Mucosa of rectum (tissue), 2 donors: ENCODE measurements around the gene RBM26.

Source experiments
- H3K27ac ChIP-seq, 2 donors: one replicate each; pipeline ENCODE4 v1.7.0; 2013; ENCODE audit warnings: inconsistent platforms in 2 of 2, low read depth in 2 of 2, low read length in 2 of 2
- H3K27me3 ChIP-seq, 2 donors: one replicate each; pipeline ENCODE4 v1.7.0; 2013; ENCODE audit warnings: low read length in 2 of 2; ENCODE audit not compliant: control insufficient read depth in 2 of 2, insufficient read depth in 2 of 2
- H3K36me3 ChIP-seq, 2 donors: one replicate each; pipeline ENCODE4 v1.7.0; 2013; ENCODE audit warnings: low read length in 2 of 2; ENCODE audit not compliant: control insufficient read depth in 2 of 2, insufficient read depth in 2 of 2
- H3K4me1 ChIP-seq, 2 donors: one replicate each; pipeline ENCODE4 v1.7.0; 2013; ENCODE audit warnings: low read length in 2 of 2, mild to moderate bottlenecking in 1 of 2; ENCODE audit not compliant: control insufficient read depth in 2 of 2, insufficient read depth in 2 of 2
- H3K4me3 ChIP-seq, 2 donors: one replicate each; pipeline ENCODE4 v1.7.0; 2013; ENCODE audit warnings: low read length in 2 of 2
- H3K9ac ChIP-seq, 2 donors: one replicate each; pipeline ENCODE4 v1.7.0; 2013; ENCODE audit warnings: low read length in 2 of 2, low read depth in 1 of 2, mild to moderate bottlenecking in 1 of 2
- H3K9me3 ChIP-seq, 2 donors: one replicate each; pipeline ENCODE4 v1.7.0; 2013; ENCODE audit warnings: low read length in 2 of 2; ENCODE audit not compliant: control insufficient read depth in 2 of 2
- donor health status: healthy.
- donor health status: Normal muscosa, but diverticular disease.

Gene RBM26, protein sequence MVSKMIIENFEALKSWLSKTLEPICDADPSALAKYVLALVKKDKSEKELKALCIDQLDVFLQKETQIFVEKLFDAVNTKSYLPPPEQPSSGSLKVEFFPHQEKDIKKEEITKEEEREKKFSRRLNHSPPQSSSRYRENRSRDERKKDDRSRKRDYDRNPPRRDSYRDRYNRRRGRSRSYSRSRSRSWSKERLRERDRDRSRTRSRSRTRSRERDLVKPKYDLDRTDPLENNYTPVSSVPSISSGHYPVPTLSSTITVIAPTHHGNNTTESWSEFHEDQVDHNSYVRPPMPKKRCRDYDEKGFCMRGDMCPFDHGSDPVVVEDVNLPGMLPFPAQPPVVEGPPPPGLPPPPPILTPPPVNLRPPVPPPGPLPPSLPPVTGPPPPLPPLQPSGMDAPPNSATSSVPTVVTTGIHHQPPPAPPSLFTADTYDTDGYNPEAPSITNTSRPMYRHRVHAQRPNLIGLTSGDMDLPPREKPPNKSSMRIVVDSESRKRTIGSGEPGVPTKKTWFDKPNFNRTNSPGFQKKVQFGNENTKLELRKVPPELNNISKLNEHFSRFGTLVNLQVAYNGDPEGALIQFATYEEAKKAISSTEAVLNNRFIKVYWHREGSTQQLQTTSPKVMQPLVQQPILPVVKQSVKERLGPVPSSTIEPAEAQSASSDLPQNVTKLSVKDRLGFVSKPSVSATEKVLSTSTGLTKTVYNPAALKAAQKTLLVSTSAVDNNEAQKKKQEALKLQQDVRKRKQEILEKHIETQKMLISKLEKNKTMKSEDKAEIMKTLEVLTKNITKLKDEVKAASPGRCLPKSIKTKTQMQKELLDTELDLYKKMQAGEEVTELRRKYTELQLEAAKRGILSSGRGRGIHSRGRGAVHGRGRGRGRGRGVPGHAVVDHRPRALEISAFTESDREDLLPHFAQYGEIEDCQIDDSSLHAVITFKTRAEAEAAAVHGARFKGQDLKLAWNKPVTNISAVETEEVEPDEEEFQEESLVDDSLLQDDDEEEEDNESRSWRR

DNA sequence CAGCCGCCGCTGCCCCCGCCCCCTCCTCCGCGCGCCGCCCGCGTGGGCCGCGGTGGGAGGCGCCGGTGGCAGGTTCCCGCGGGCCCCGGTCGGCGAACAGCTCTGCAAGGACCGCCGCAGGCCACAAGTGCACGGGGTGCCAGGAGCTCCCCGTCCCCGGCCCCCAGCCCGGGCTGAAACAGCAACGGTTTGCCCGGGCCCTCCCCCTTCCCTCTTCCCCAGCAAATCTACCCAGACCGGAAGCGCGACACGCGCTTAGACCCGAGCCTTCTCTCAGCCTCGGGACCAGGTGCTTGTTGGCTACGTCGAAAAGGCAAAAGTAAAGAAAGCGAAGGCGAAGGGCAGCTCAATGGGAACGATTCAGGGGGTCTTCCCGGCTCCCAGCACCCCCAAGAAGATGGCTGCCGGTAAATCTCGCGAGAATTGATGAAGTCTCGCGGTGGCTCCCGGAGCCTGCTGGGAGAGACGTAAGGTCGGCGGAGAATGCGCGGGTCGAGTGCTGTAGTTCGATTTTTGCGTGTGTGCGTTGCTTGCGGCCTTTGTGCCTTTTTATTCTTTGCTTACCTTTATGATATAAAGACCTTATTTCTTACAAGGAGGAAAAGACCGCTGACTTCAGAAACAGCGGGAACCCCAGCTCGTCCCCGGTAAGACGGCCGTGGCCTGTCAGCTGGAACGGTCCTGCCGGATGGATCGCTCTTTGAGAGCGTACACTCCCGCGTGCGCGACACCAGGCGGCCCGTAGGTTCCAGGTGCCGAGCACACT, at the start of gene RBM26:
Gene RBM26 (minus strand): TSS at position 425 of the 766 bp plus-strand sequence. CDS start 481 bp downstream, outside the sequence.
- Histone ChIP-seq H3K27me3 (no peaks in the 10 kb centered on the region), H3K27ac (peak within 1 kb of the TSS; percentile 90 to 94), H3K4me1 (peaks cover 38 to 45% of the 10 kb centered on the region in 2 donors), H3K36me3 (no peaks in the 10 kb centered on the region), H3K4me3 (peak within 1 kb of the TSS; percentile 95 to 97), H3K9ac (peak within 1 kb of the TSS; percentile 93 to 94), H3K9me3 (no peaks in the 10 kb centered on the region)

DNA sequence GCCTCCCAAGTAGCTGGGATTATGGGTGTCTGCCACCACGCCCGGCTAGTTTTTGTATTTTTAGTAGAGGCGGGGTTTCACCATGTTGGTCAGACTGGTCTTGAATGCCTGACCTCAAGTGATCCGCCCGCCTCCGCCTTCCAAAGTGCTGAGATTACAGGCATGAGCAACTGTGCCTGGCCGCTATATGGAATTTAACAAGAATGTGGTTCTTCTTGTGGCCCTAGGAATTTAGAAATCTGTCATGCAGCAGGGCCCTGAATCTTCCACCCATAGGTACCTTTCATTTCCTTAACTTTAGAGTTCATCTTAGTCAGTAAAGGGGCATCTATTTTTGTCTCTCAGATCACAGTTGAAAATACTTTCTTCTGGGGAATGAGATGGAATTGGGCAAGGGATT, 49.3 kb upstream of the RBM26 start:
- Histone ChIP-seq H3K36me3 (no peaks in the 10 kb centered on the region), H3K27me3 (no peaks in the 10 kb centered on the region), H3K4me1 (no peaks in the 10 kb centered on the region), H3K27ac (no peak overlapping the region), H3K4me3 (no peak overlapping the region), H3K9me3 (no peaks in the 10 kb centered on the region), H3K9ac (no peak overlapping the region)

DNA sequence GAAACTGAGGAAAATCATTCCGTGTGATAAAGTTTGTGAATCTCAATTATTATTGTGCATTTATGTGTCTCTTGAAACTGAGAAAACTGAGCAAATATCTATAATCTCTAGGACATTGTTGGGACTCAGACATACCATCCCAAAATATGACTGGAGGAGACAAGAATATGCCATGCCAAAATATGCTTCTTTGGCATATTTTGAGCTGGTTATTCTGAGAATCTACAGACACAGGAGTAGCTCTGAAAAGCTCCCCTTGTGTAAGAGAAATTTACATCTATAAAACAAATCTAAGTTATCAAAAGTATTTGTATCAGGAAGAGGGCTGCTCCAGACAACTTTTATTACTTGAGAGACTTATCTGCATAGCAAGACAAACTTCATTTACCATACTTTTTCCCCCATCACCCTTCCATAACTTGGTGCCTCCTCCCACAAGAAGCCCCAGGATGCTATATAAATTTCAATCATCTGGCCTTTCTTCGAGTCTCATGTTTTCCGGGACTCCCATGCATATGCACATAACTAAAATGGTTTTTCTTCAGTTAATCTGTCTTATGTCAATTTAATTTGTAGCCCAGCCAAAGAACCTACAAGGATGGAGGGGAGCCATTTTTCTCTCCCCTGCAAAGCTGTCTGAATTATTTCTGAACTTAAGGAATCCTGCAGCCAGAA, 46.3 kb upstream of the RBM26 start:
- Histone ChIP-seq H3K36me3 (no peaks in the 10 kb centered on the region), H3K27ac (no peak overlapping the region), H3K4me3 (no peak overlapping the region), H3K9ac (no peak overlapping the region), H3K27me3 (no peaks in the 10 kb centered on the region), H3K9me3 (no peaks in the 10 kb centered on the region), H3K4me1 (no peaks in the 10 kb centered on the region)

DNA sequence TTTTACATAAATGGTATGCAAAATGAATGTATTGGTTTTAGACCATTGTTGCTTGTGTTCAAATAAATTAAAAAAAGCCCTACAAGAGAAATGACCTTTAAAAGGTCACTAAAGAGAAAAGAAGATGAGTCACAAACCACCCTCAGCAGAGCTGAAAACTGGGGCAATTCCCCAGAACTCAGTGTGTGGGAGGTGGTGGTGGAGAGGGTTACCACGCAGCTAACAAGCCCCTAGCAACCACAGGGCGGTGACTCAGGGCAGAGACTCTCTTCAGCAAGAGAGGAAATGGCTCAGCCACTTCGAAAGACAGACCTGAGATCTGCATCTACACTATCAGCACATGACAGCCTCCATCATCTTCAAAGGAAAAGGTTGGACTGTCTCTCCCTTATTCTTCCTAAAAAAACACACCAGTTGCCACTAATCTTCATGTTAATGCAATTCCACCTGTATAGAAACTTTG, 45.5 kb upstream of the RBM26 start:
- Histone ChIP-seq H3K9me3 (no peaks in the 10 kb centered on the region), H3K27me3 (no peaks in the 10 kb centered on the region), H3K4me1 (no peaks in the 10 kb centered on the region), H3K36me3 (no peaks in the 10 kb centered on the region), H3K4me3 (no peak overlapping the region), H3K27ac (no peak overlapping the region), H3K9ac (no peak overlapping the region)

DNA sequence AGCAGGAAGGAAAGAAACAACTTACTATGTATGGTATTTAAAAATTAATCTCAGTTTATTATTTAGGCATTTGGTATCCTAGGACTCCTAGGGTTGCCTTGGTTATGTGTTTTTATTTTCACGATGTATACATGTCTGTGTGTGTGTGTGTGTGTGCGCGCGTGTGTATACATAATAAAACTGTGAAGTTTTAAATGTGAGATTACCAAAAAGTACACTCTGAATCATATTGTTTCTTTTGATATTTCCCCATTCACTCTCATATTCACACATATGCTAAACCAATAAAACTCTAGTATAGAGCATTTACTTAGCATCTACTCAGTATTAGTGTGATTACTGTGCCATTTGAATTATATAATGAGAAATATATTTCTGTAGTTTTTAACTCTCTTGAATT, 44.1 kb upstream of the RBM26 start:
- no peaks in the 10 kb centered on the region for H3K9me3 ChIP-seq
- no peak overlapping the region for H3K27ac ChIP-seq
- no peak overlapping the region for H3K9ac ChIP-seq
- no peaks in the 10 kb centered on the region for H3K27me3 ChIP-seq
- no peaks in the 10 kb centered on the region for H3K4me1 ChIP-seq
- no peaks in the 10 kb centered on the region for H3K36me3 ChIP-seq
- H3K4me3 ChIP-seq = no peak overlapping the region

DNA sequence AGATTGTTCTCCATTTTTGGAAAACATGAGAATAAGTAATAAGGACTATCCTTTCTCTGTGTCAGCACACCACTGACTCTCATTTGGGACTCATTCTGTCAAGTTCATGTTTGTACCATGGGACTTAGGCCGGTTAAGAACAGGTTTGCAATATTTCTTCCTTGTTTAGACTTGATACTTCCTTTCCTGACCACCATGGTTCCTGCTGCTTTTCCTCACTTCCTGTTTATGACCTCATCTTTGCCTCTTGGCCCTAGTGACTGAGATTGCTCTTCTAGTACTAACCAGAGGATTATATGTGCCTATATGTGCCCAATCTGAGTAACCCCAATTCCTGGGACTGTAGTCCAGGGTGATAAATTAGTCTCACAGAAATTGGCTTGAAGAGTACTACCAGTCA, 42.4 kb upstream of the RBM26 start:
- Histone ChIP-seq H3K4me1 (no peaks in the 10 kb centered on the region), H3K36me3 (no peaks in the 10 kb centered on the region), H3K4me3 (no peak overlapping the region), H3K9ac (no peak overlapping the region), H3K27me3 (no peaks in the 10 kb centered on the region), H3K27ac (no peak overlapping the region), H3K9me3 (no peaks in the 10 kb centered on the region)

DNA sequence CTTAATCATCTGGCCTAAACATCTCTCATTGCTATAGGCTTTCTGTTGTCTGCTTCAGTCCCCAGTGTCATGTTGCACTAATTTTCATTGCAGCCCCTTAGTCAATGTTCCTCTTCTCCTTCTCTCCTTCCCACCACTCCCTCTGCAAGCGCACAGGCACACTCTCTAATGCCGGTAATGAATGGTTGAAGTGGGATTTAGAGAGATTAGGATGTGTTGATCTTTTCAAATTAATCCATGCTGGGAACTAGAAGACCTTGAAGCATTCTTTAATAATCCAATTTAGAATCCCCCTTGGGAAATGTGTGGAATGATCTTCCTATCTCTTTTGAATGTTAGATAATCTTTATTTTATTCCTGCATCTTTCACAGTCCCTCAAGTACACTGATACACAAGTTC, 41.7 kb upstream of the RBM26 start:
- H3K27ac ChIP-seq = no peak overlapping the region
- H3K4me1 ChIP-seq = no peaks in the 10 kb centered on the region
- H3K27me3 ChIP-seq = no peaks in the 10 kb centered on the region
- H3K9ac ChIP-seq = no peak overlapping the region
- H3K9me3 ChIP-seq = no peaks in the 10 kb centered on the region
- H3K36me3 ChIP-seq = no peaks in the 10 kb centered on the region
- no peak overlapping the region for H3K4me3 ChIP-seq

DNA sequence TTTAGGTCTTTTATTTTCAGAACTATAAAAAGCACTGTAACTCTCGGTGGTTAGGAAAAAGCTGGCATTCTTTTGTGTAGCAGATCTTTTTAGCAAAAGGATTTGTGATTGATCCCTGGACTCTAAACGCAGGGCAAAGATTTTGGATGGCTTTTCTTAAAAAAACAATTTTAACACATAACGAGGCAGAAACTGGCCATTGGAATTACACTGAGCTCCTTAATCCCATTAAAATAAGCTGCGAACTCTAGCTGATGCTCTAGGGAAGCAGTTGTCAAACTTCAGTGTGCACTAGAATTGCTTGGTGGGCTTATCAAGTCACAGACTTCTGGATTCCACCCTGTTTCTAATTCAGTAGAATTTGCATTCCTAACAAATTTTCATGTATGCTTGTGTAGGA, 41.1 kb upstream of the RBM26 start:
- Histone ChIP-seq H3K27ac (no peak overlapping the region), H3K4me1 (no peaks in the 10 kb centered on the region), H3K36me3 (no peaks in the 10 kb centered on the region), H3K27me3 (no peaks in the 10 kb centered on the region), H3K4me3 (no peak overlapping the region), H3K9ac (no peak overlapping the region), H3K9me3 (no peaks in the 10 kb centered on the region)

DNA sequence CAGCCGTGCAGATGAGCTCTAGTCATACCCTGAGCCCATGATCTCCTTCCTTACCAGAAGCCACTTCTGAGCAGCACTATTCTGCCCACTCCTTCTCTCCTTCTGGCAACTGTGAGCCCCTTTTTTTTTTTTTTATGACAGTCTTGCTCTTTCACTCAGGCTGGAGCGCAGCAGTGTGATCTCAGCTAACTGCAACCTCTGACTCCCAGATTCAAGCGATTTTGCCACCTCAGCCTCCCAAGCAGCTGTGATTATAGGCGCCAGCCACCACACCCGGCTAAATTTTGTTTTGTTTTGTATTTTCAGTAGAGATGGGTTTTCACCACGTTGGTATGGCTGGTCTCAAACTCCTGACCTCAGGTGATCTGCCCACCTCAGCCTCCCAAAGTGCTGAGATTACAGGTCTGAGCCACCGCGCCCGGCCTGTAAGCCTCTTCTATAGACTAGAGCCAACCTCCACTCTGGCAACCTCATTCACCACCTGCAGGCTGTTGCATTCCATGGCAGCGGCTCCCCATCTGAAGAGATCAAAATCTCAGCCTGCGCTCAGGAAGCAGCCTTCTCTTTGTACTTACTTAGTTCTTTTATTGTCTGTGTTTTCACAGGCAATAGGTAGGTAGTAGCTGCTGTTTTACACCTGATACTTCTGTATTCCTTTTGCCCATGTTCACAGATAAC, 40.1 kb upstream of the RBM26 start:
- Histone ChIP-seq H3K9me3 (no peaks in the 10 kb centered on the region), H3K27ac (no peak overlapping the region), H3K9ac (no peak overlapping the region), H3K27me3 (no peaks in the 10 kb centered on the region), H3K4me1 (no peaks in the 10 kb centered on the region), H3K36me3 (no peaks in the 10 kb centered on the region), H3K4me3 (no peak overlapping the region)
